Activated naive CD8-positive, alpha-beta T cell treated with anti-CD3 and anti-CD28 coated beads, Interleukin-2, amount 10 ng/mL, durations not matched to agents 7 days and 5 days (primary cell): ENCODE measurements around the gene SNCAIP. TPM values are rescaled to one million over a fixed set of nuclear protein-coding genes. Genes with fewer than 3 reads are reported as not detected.
"Not testable (repeated sequence)": the region's sequence is repeated elsewhere in the genome, so short reads cannot be mapped to it uniquely, and the experiment has no call there.

Source experiments
- ATAC-seq: fragments of 150-1000 bp; cut with Tn5 transposase; one replicate; pipeline ENCODE4 v1.10.0; 2021; ENCODE audit warnings: low read depth, moderate library complexity
- POLR2A ChIA-PET: fragments of 350-600 bp; sonication (Branson Sonifier 250); formaldehyde crosslinking; loops from one replicate; lab custom pipeline; 2021; ENCODE audit warnings: antibody characterized with exemption; lab: Charles Lee
- DNase-seq: peaks from one replicate; pipeline ENCODE4 v3.0.0; 2021
- H3K27ac Mint-ChIP-seq: one replicate; pipeline ENCODE4 v1.8.0; 2022; ENCODE audit warnings: mild to moderate bottlenecking, mixed read lengths
- H3K27me3 Mint-ChIP-seq: one replicate; pipeline ENCODE4 v1.8.0; 2022; ENCODE audit warnings: mild to moderate bottlenecking, moderate library complexity, mixed read lengths
- H3K36me3 Mint-ChIP-seq: one replicate; pipeline ENCODE4 v1.8.0; 2021; ENCODE audit warnings: mild to moderate bottlenecking, mixed read lengths
- H3K4me1 Mint-ChIP-seq: one replicate; pipeline ENCODE4 v1.8.0; 2021; ENCODE audit warnings: mixed read lengths
- H3K4me3 Mint-ChIP-seq: one replicate; pipeline ENCODE4 v1.8.0; 2022; ENCODE audit warnings: mild to moderate bottlenecking, moderate library complexity, mixed read lengths
- H3K9me3 Mint-ChIP-seq: one replicate; pipeline ENCODE4 v1.8.0; 2021; ENCODE audit warnings: mixed read lengths
- total RNA-seq, 2 experiments: library from RNA; stranded (reverse); gene quantifications; one replicate each; pipeline ENCODE4 v1.2.3, GENCODE V29; 2021

Gene SNCAIP
- total RNA-seq, 2 experiments from 2014 or later: not detected

DNA sequence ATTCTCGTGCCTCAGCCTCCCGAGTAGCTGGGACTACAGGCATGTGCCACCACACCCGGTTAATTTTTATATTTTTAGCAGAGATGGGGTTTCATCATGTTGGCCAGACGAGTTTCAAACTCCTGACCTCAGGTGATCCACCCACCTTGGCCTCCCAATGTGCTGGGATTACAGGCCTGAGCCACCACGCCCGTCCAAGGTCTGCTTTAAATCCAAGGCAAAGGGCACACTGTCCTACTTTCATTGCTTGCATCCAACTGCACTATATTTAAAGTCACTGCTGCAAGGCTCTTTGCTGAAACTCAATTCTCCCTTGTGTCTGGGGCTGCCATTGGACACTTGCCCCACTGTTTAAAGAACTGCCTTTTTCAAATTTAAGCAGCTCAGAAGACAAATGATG lies 174.6 kb downstream of the SNCAIP start:
- H3K27me3 Mint-ChIP-seq, H3K4me1 Mint-ChIP-seq, DNase-seq, H3K27ac Mint-ChIP-seq, ATAC-seq, H3K36me3 Mint-ChIP-seq, POLR2A ChIA-PET, H3K4me3 Mint-ChIP-seq, H3K9me3 Mint-ChIP-seq: not testable (repeated sequence)

DNA sequence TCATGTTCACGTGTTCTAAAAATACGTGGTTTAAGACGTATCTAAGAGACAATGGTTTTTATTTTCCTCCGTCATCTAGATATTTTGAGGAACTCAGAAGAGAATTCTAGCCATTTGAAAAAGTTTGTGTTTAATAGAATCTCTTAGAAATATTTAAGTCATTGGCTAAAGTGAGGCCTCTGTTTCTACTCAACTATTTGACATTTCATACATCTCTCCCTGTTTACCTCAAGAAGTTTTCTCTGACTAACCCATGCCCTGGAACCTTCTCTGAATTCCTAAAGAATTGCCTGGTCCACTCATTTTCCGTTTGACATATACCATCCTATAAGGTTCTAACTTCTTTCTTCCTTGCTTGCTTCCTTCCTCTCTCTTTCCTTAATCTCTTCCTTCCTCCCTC lies 178.7 kb downstream of the SNCAIP start:
- Mint-ChIP-seq H3K4me1 (no peaks in the 10 kb centered on the region), H3K4me3 (no peak overlapping the region), H3K27me3 (no peaks in the 10 kb centered on the region), H3K27ac (no peak overlapping the region), H3K36me3 (no peaks in the 10 kb centered on the region), H3K9me3 (no peaks in the 10 kb centered on the region)
- POLR2A ChIA-PET: no interaction called here
- no peak for DNase-seq
- no peak for ATAC-seq

DNA sequence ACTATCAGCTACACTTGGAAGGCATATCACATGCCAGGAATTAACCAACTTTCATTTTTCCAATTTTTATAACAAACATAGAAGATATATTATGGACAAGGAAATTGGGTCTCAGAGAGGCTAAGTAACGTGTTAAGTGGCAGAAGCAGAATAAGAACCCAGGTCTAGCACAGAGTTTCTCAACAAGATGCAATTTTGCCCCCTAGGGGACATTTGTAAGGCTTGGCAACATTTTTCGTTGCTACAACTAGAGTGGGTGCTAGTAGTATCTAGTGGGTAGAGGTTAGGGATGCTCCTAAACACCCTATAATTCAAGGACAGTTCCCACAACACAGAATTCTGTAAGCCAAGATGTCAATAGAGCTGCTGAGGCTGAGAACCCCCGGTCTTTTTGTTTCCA lies 180.6 kb downstream of the SNCAIP start:
- H3K9me3 Mint-ChIP-seq: no peaks in the 10 kb centered on the region
- H3K4me3 Mint-ChIP-seq: no peak overlapping the region
- no peaks in the 10 kb centered on the region for H3K4me1 Mint-ChIP-seq
- no peak overlapping the region for H3K27ac Mint-ChIP-seq
- DNase-seq (no peak), ATAC-seq (no peak)
- H3K27me3 Mint-ChIP-seq: no peaks in the 10 kb centered on the region
- no peaks in the 10 kb centered on the region for H3K36me3 Mint-ChIP-seq
- POLR2A ChIA-PET: no interaction called here

DNA sequence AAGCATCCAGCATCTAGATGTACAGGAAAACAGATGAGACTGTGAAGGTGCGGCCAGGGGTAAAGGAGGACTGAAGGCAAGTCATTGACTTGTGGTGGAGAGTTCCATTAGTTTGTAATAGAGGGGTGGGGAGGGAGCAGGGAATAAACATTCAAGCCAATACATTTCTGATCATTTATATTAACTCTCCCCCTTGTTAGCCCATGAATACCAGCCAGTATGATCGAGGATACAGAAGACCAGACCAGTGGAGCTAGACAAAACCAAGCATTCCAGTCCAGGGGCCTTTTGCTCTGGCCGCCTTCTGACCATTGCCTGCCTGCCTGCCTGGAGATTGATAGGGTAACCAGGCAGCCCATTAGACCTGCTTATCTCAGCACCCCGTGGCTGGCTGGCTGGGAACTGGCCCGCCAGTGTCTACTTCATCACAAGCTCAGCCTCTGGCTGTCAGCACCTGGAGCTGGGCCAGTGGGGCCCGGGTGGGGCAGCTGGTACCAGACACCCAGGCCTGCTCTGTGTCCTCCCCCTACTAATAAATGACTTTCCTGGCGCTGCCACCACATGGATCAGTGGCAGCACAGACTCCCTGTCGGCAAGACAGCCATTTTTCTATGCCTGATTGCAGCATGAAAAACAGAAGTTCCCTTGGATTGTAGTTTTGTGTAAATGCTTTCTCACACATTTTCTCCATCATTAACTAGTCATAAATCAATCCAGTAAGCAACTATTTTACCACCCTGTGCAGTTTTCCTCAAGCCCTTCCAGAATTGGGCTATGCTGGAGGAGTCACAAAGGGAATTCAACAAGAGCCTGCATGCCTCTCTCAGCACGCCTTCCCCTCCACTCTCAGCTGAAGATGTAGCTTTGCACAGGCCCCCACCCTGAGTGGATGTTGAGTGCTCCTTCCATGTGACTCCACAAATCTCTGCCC lies 181.3 kb downstream of the SNCAIP start:
- no peaks in the 10 kb centered on the region for H3K9me3 Mint-ChIP-seq
- no peak overlapping the region for H3K27ac Mint-ChIP-seq
- no peak overlapping the region for H3K4me3 Mint-ChIP-seq
- H3K27me3 Mint-ChIP-seq: no peaks in the 10 kb centered on the region
- POLR2A ChIA-PET: no interaction called here
- H3K36me3 Mint-ChIP-seq: no peaks in the 10 kb centered on the region
- no peak for ATAC-seq
- DNase-seq: no peak
- no peaks in the 10 kb centered on the region for H3K4me1 Mint-ChIP-seq

DNA sequence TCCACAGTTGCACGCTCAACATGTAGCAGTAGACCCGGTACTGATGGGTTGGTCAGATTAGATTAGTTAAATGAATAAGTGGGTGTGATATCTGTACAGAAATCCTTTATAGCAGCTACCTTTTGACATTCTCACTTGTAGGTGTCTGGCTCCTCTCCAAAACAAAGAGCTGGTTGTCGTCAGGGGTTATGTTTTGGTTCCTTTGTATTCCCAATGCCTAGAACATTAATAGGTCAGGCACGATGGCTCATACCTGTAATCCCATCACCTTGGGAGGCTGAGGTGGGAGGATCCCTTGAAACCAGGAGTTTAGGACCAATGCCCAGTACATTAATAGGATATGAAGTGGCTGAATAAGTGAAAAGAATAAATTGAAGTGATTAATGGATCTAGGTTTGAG lies 182.1 kb downstream of the SNCAIP start:
- Mint-ChIP-seq H3K4me1 (no peaks in the 10 kb centered on the region), H3K4me3 (no peak overlapping the region), H3K27ac (no peak overlapping the region), H3K27me3 (peaks cover 2% of the 10 kb centered on the region), H3K36me3 (no peaks in the 10 kb centered on the region), H3K9me3 (no peaks in the 10 kb centered on the region)
- ATAC-seq (no peak), DNase-seq (no peak)
- POLR2A ChIA-PET: no interaction called here

DNA sequence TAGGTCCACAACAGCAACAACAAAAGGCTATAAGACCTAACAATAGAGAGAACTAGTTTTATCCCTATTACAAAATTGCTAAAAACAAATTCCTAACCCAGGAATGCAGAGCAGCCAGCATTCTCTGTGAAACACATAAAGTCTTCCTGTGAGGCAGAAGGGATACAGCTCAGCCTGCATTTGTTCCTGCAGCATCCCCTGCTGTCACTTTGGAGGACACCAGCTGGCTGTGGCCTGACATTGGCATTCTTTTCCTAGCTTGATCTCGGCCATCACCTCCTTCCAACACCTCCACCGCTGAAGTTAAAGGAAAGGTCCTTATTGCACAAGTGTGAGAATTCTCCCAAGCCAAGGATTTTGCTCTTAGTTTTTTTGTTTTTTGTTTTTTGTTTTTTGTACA lies 186.1 kb downstream of the SNCAIP start:
- H3K27ac Mint-ChIP-seq: no peak overlapping the region
- POLR2A ChIA-PET: no interaction called here
- no peaks in the 10 kb centered on the region for H3K9me3 Mint-ChIP-seq
- ATAC-seq (no peak), DNase-seq (no peak)
- no peaks in the 10 kb centered on the region for H3K36me3 Mint-ChIP-seq
- no peaks in the 10 kb centered on the region for H3K4me1 Mint-ChIP-seq
- H3K4me3 Mint-ChIP-seq: no peak overlapping the region
- H3K27me3 Mint-ChIP-seq: peaks cover 2% of the 10 kb centered on the region

DNA sequence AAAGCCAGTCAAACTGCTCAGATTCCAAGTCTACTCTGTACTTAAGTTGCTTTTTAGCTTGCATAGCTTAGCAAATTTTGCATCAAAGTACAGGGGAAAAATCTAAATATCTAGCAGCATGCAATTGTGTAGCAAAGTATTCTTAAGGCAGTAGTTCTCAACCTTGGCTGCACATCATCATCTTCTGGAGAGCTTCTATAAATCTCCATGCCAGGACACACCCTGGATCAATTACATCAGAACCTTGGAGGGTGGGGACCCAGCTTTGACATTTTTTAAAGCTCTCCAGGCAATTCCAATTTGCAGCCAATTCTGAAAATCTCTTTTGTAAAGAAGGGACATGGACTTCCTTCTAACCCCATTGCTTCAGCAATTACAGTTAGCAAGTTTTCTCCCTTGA lies 187.5 kb downstream of the SNCAIP start:
- DNase-seq (no peak), ATAC-seq (no peak)
- Mint-ChIP-seq H3K4me3 (no peak overlapping the region), H3K27ac (no peak overlapping the region), H3K9me3 (no peaks in the 10 kb centered on the region), H3K36me3 (no peaks in the 10 kb centered on the region), H3K4me1 (no peaks in the 10 kb centered on the region), H3K27me3 (peaks cover 2% of the 10 kb centered on the region)
- POLR2A ChIA-PET: no interaction called here

DNA sequence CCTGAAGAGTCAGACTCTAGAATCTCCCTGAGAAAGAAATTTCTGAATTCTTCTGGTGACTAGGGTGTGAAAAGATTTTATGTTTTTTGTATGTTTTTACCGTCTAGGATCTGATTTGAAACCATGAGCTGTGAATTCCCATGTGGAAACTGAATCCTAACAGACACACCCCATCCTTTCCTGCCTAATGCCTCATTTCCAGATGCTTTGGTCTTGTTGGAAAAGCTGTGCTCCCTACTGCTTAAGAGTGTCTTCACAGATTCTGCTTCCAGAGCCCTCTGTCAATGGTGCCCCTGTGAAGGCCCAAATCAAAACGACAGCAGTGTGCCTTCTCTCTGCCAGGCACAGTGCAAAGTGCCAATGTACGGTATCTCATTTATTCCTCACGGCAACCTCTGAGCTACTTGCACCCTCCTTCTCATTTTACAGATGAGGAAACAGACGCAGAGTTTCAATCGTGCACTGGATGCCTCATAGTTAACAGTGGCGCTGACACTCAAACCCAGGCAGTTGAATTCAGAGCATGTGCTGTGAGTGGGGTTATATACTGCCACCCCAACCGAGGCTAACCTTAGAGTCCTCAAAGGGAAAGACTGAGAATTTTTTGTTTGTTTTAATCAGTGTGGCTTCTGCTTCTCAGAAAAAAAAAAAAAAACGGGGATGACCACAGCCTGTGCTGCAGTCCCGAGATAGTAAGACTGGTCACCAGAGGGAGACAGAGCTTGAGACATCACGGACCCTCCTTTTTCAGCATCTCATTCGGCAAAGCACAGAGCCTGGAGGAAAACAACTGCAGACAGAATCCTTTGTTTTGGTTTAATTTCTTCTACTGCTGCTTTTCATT lies 188.4 kb downstream of the SNCAIP start:
- no peak overlapping the region for H3K27ac Mint-ChIP-seq
- H3K36me3 Mint-ChIP-seq: no peaks in the 10 kb centered on the region
- ATAC-seq: no peak
- H3K27me3 Mint-ChIP-seq: peaks cover 2% of the 10 kb centered on the region
- no peaks in the 10 kb centered on the region for H3K4me1 Mint-ChIP-seq
- no peaks in the 10 kb centered on the region for H3K9me3 Mint-ChIP-seq
- no peak for DNase-seq
- no peak overlapping the region for H3K4me3 Mint-ChIP-seq
- POLR2A ChIA-PET: interaction anchor here (0.7 kb wide), 1 partner anchor 812 kb away, joined by 3 read pairs; no protein-coding TSS in a partner anchor

DNA sequence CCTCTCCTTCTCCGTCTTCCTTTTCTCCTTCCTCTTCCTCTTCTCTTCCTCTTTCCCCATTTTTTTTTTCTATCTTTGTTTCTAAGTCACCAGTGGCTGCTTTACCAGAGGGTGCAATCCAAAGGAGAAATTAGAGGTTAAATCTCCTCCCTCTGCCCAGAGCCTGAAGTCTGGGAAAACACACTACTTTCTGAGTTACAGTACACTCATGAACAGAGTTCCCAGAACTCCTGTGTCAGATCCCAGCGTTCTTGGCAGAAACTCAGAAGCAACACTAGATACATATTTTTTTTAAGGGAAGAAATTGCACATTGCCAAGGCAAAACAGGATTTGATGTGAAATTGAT lies 189.0 kb downstream of the SNCAIP start:
- H3K9me3 Mint-ChIP-seq: no peaks in the 10 kb centered on the region
- H3K27me3 Mint-ChIP-seq: peaks cover 2% of the 10 kb centered on the region
- H3K36me3 Mint-ChIP-seq: no peaks in the 10 kb centered on the region
- no peak overlapping the region for H3K27ac Mint-ChIP-seq
- no peak overlapping the region for H3K4me3 Mint-ChIP-seq
- ATAC-seq (no peak), DNase-seq (no peak)
- H3K4me1 Mint-ChIP-seq: no peaks in the 10 kb centered on the region
- POLR2A ChIA-PET: interaction anchor here (0.7 kb wide), 1 partner anchor 811 kb away, joined by 3 read pairs; no protein-coding TSS in a partner anchor

DNA sequence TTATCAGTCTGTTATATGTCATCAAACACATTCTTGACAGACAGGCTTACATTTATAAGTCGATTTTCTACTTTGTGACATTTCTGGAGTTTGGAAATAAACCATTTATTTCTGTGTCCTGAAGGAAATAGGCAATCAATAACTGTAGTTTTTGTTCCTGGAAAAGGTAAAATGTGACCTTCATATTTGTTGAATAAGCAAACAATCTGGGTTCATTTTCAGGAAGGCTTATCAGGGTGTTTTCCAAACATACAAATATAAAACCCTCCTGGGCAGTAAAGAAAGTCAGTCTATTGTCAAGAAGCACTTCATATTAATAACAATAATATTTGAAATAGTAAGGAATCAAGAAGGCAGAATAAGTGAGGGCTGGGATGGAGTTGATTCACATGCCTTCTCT lies 195.0 kb downstream of the SNCAIP start:
- Mint-ChIP-seq H3K27me3 (no peaks in the 10 kb centered on the region), H3K27ac (no peak overlapping the region), H3K4me3 (no peak overlapping the region), H3K9me3 (no peaks in the 10 kb centered on the region), H3K4me1 (no peaks in the 10 kb centered on the region), H3K36me3 (no peaks in the 10 kb centered on the region)
- no peak for DNase-seq
- POLR2A ChIA-PET: no interaction called here
- ATAC-seq: no peak

DNA sequence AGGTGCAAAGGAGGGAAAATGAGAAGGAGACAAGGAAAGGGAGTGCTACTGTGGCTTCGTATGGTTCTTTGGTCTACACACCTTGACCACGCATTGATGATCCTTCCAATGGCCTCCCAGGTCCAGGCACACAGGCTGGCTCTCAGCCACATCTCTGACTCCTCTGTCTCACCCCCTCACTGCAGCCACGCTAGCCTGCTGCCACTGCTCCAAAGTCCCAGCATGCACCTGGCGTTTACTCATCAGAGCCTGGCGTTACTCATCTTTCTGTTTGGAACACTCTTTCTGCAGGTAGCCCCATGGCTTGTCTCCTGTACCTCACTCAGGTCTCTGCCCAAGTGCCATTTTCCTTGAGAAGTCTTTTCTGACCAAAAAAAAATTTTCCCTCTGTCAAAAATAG lies 195.5 kb downstream of the SNCAIP start:
- H3K4me3 Mint-ChIP-seq: no peak overlapping the region
- DNase-seq (no peak), ATAC-seq (no peak)
- no peak overlapping the region for H3K27ac Mint-ChIP-seq
- no peaks in the 10 kb centered on the region for H3K9me3 Mint-ChIP-seq
- no peaks in the 10 kb centered on the region for H3K4me1 Mint-ChIP-seq
- no peaks in the 10 kb centered on the region for H3K36me3 Mint-ChIP-seq
- H3K27me3 Mint-ChIP-seq: no peaks in the 10 kb centered on the region
- POLR2A ChIA-PET: no interaction called here

DNA sequence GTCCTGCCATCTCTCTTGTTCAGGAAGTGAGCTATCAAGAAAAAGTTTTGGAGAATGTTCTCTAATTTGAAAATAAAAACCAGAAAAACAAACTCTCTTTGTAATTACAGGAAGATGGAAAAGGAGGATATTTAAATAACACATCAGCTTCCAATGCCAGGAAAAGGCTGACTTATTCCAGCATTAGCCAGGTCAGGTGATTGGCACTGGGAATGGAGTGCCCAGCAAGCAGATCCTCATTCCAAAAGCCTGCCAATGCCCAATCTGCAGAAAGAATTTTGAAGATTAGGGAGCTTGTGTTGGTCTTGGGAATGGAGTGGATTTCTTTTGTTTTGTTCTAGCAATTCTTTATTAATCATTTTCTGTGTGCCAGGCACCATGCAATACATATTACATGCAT lies 196.6 kb downstream of the SNCAIP start:
- POLR2A ChIA-PET: no interaction called here
- no peaks in the 10 kb centered on the region for H3K4me1 Mint-ChIP-seq
- H3K27ac Mint-ChIP-seq: no peak overlapping the region
- DNase-seq (no peak), ATAC-seq (no peak)
- H3K36me3 Mint-ChIP-seq: no peaks in the 10 kb centered on the region
- H3K9me3 Mint-ChIP-seq: no peaks in the 10 kb centered on the region
- H3K4me3 Mint-ChIP-seq: no peak overlapping the region
- no peaks in the 10 kb centered on the region for H3K27me3 Mint-ChIP-seq
